NCI-H748 (cell line): ENCODE data around the gene SLC4A4.

Experiments
- DNase-seq: peaks from one replicate; lab custom pipeline; 2025; ENCODE audit not compliant: unreplicated experiment; lab: John Stamatoyannopoulos, UW

The SLC4A4 gene

GRCh38 chr4:71356924-71357663 lies 18.3 kb downstream of the SLC4A4 start:
- no peak for DNase-seq

DNA sequence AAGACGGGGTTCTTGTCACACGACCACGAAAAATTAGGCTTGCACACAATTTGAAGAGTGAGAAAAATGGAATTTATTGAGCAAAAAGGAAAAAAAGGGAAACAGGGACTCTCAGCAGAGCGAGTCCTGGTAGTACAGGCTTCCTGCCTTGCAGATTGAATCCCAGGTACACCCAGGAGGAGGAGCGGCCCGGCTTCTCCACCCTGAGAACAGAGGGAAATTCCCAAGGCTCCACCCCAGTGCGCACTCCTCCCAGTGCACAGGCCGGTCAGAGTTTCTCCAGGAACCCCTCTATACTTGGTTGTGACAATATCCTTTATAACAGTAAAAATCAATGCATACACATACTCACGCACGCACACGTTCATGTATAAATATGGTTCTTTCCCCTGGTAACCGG lies 22.0 kb downstream of the SLC4A4 start:
- no peak for DNase-seq

DNA sequence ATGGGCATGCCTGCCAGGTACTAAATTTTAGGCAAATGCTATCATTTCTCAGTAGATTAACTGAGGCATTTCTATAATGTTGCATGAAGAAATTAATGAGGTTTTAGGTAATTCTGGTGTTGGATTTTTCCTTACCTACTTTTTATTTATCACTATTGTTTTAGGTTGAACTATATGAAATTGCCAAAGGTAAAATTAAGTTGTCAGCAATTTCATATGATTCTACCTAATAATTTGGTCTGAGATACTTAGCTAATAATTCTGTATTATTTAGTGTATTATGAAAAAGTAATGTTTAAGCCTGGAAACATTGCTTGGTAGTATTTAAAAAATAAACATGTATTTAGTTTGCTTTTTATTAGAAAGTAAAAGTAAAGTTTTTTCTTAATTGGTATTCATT lies 22.7 kb downstream of the SLC4A4 start:
- DNase-seq, result no peak

GRCh38 chr4:71366766-71367165 lies 27.9 kb downstream of the SLC4A4 start:
- no peak for DNase-seq

GRCh38 chr4:71367546-71367945 lies 28.7 kb downstream of the SLC4A4 start:
- no peak for DNase-seq

DNA sequence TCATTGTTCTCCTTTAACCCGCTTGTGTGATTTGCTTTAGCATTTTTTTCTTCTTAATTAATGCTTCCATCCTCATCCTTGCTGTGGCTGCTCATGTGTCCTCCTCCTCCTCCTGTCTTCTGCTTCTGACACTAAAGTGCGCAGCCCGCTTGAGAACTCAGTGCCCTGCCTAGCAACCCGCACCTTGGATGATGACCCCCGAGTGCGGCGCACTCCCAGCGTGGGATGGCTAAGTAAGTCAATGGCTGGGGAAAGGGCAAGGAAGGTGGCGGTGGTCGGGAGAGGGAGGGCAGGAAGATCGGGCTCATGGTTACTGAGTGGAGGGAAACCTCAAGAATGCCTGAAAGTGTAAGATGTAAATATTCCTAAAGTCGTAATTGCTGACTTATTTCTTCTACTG lies 30.1 kb downstream of the SLC4A4 start:
- no peak for DNase-seq

GRCh38 chr4:71369536-71369935 lies 30.7 kb downstream of the SLC4A4 start:
- DNase-seq, result no peak

DNA sequence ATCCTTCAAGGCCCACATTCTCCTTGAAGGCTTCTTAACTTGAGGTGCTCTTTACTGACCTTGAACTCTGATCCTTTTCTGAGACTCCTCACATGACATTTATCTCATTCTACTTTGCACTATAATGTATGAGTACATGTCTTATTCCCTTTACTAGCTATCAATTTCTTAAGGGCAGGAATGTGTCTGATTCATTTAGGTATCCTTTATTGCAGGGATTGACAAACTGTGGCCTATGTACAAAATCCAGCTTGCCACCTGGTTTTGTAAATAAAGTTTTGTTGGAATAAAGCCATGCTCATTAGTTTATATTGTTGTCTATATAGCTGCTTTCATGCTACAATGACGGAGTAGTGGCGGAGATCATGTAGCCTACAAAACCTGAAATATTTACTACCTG lies 36.7 kb downstream of the SLC4A4 start:
- DNase-seq, result no peak

- DNase-seq, result no peak
These were observed 38.7 kb downstream of the SLC4A4 start for GRCh38 chr4:71377561-71377960.

- no peak for DNase-seq
These were observed 40.3 kb downstream of the SLC4A4 start for GRCh38 chr4:71379126-71379525.

GRCh38 chr4:71380788-71381187 lies 42.0 kb downstream of the SLC4A4 start:
- no peak for DNase-seq

DNA sequence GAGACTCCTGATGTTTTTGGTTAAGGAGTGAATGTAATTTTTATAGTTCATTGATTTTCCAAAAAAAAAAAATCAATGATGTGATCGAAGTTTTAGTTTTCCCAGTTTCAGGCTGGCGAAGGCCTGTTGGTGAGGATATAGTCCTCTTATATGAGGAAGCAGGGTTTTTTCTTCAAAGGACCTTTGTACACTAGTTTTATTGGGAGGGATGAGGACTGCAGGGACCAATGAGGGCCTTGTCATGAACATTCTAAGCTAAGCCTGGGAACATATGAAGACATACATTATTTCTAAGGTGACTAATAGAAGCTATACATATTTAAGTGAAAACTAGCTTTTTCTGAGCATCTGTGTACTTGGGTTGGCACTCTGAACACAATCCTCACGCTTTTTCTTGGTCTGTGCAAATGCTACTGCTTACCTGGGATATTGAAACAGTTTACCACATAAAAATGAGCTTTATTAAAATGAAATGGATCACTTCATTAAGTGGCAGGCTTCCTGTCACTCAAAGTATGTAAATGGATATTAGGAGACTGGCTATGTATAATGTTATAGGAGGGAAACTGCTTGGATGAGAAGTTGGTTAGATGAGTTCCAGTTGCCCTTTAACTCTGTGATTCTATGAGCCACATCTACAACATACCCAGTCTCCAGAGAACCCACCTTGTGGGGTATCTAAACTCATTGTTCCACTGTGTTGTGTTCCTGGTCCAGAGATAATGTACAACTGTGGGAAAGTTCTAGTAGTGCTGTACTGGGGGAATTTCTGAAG lies 43.5 kb downstream of the SLC4A4 start:
- no peak for DNase-seq

DNA sequence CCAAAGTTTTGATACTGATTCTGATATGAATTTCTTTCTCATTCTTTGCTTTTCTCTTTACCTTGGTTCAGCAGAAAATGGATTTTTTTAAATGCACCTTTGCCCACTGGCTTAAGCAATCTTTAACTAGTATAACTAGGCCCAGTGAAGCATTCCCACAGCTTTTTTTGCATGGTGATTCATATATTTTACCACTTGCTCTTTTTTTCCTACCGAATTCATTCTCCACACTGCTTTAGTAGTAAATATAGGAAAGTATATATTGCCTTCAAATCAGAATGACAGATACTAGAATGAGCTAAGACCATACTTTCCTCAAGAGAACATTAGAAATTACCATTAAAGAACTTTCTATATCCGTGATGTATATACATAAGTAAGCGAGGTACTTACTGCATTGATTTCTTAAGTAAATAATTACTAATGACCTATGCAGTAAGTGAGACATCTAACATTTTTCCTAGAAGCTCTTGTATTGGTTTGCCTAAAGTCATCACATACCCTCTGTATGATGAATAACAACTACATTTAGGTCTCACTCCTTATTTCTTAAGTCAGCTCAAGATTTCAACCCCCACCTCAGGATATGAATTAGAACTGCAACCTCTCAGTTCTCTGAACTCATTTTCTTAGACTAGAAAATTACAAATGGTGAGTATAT lies 44.2 kb downstream of the SLC4A4 start:
- DNase-seq, result no peak

DNA sequence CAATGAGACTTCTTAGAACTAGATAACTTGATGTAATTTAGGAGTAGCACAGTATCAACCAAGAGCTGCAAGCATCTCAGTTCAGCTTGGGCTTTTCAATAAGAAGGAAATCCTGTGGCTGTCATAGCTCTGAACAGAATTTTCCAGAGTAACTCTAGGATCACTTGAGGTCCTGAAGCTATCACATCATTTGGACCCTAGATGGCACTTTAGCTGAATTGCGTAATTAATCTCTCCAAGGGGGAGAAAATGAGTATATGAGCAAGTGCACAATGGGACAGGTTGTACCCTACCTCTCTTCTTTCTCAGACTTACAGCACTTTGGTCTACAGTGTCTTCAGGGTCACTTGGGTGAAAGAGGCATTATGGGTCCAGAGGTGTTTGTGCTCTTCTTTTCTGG lies 45.2 kb downstream of the SLC4A4 start:
- DNase-seq, result no peak

GRCh38 chr4:71389149-71389827 lies 50.5 kb downstream of the SLC4A4 start:
- DNase-seq, result no peak

DNA sequence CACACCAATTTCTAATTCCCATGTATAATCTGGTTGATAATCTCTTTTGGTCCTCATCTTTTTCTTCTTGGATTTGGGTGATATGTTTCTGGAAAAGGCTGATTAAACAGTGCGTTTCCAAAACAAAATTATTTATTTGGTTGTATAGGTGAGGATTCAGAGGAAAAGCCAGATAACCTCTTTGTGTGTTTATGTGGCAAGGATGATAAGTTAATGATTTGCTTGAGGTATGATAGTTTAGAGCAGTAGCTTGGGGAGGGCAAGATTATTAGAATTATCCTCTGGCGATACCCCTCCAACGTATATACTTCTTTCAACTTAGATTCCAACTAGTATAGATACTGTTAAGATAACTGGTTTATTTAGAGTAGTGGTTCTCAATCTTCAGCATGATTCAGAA lies 53.3 kb downstream of the SLC4A4 start:
- no peak for DNase-seq

DNA sequence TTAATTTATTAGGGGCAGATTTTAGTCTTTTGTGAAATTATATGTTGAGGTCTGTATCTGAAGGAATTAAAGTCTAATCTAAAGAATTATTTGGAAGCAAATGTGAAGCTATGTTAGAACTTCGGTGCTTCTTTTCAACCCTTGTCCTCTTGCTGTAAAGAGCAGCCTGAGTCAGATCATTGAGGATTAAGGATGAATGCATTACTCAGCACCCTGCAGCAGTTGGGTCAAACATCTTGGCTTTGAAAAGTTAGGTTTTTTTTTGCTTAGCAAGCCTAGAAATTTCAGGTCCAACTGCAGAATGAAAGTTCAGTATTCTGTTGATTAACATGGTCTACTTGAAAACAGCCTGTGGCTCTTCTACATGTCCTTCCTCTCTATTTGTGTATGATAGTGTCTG lies 57.6 kb downstream of the SLC4A4 start:
- DNase-seq, result no peak

- no peak for DNase-seq
These were observed 62.0 kb downstream of the SLC4A4 start for GRCh38 chr4:71400810-71401209.

DNA sequence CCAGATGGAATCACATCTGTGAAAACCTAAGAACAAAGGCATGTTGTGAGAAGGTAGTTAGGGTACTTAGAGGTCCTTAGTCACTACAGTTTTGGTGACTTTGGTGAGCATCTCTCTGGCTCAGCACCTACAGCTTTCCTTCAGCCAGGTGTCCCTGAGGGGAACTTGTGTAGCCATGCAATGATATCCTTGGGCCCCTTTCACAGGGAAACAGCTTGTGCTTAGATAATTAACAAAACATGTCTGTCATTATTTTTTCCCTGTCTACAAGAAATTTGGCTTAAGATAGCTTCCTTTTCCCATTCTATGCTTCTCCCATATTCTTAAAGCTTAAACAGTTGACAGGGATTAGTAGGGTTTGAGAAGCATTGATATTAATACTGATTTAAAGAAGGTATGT lies 63.8 kb downstream of the SLC4A4 start:
- no peak for DNase-seq

- DNase-seq, result no peak
These were observed 65.2 kb downstream of the SLC4A4 start for GRCh38 chr4:71404049-71404448.

DNA sequence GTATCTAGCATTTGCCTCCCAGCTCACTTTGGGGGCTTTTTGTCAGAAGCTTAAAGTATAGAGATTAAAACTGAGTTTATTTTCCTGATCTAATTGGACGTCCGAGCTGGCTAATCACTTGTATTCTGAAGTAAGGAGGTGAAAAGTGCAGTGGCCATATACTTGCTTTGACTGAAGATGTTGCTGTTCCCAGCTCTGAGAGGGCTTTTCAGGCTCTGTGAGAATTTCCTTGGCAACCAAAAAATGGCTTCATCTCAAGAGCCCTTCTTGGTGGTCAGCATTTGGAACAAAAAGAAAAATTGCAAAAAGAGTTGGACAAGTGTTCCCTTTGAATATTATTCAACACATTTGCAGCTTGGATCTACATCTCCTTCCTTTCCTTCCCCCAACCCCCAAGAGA lies 67.0 kb downstream of the SLC4A4 start:
- DNase-seq, result no peak
